ENCODE measurements around the gene LMO4. TPM values are rescaled to one million over a fixed set of nuclear protein-coding genes. Genes with fewer than 3 reads are reported as not detected.

The LMO4 gene
- total RNA-seq, 1 experiment from 2014 or later: 88.9 TPM

GRCh38 chr1:87389011-87389410 is 60.3 kb downstream of the LMO4 start:
- no peaks in the 10 kb centered on the region for H3K27me3 Mint-ChIP-seq (ENCODE audit: low read depth)
- peaks cover 1% of the 10 kb centered on the region; the same call in 1 of the 2 replicates for H3K4me1 Mint-ChIP-seq
- ChIA-PET CTCF (no interaction called here), POLR2A (no interaction called here)
- no peak overlapping the region for H3K27ac Mint-ChIP-seq
- no peak for ATAC-seq
- no peak for DNase-seq (ENCODE audit: low spot score)
- H3K4me3 Mint-ChIP-seq: no peak overlapping the region
- peaks cover 8% of the 10 kb centered on the region for H3K9me3 Mint-ChIP-seq
- TF ChIP-seq ETV6 (CRISPR knock-in tag; IDR thresholded peaks at IDR 0.05) (no peak), FOXK1 (CRISPR knock-in tag; IDR thresholded peaks at IDR 0.05) (no peak), MXD4 (CRISPR knock-in tag; IDR thresholded peaks at IDR 0.05; ENCODE audit: borderline replicate concordance) (no peak), ZBTB43 (CRISPR knock-in tag; IDR thresholded peaks at IDR 0.05) (no peak), ZNF423 (CRISPR knock-in tag; IDR thresholded peaks at IDR 0.05) (no peak), ZNF671 (CRISPR knock-in tag; IDR thresholded peaks at IDR 0.05) (no peak), EMX1 (CRISPR knock-in tag; IDR thresholded peaks at IDR 0.05) (no peak), ZNF317 (CRISPR knock-in tag; IDR thresholded peaks at IDR 0.05; ENCODE audit: borderline replicate concordance, low read depth) (no peak), ZNF512 (CRISPR knock-in tag; IDR thresholded peaks at IDR 0.05; ENCODE audit: borderline replicate concordance) (no peak)
- no peaks in the 10 kb centered on the region for H3K36me3 Mint-ChIP-seq

- ChIA-PET POLR2A (interaction anchor here (0.6 kb wide), 1 partner anchor 33 kb away, joined by 3 read pairs; no protein-coding TSS in a partner anchor), CTCF (interaction anchor here (0.6 kb wide), 1 partner anchor 997 kb away, joined by 3 read pairs; no protein-coding TSS in a partner anchor)
- H3K27ac Mint-ChIP-seq: no peak overlapping the region
- no peak for DNase-seq (ENCODE audit: low spot score)
- peaks cover 8% of the 10 kb centered on the region for H3K9me3 Mint-ChIP-seq
- TF ChIP-seq ZNF121 (CRISPR knock-in tag; IDR thresholded peaks at IDR 0.05) (no peak), ATF3 (CRISPR knock-in tag; conservative IDR thresholded peaks at IDR 0.05) (no peak), ZNF317 (CRISPR knock-in tag; IDR thresholded peaks at IDR 0.05; ENCODE audit: borderline replicate concordance, low read depth) (peak; percentile 82)
- H3K4me3 Mint-ChIP-seq: no peak overlapping the region
- ATAC-seq: no peak
- H3K4me1 Mint-ChIP-seq: no peaks in the 10 kb centered on the region
- H3K27me3 Mint-ChIP-seq (ENCODE audit: low read depth): no peaks in the 10 kb centered on the region
- H3K36me3 Mint-ChIP-seq: no peaks in the 10 kb centered on the region
These were observed 60.9 kb downstream of the LMO4 start for GRCh38 chr1:87389546-87389945.

- H3K27ac Mint-ChIP-seq: no peak overlapping the region
- H3K27me3 Mint-ChIP-seq (ENCODE audit: low read depth): no peaks in the 10 kb centered on the region
- ChIA-PET CTCF (no interaction called here), POLR2A (no interaction called here)
- DNase-seq (ENCODE audit: low spot score) (no peak), ATAC-seq (no peak)
- H3K36me3 Mint-ChIP-seq: no peaks in the 10 kb centered on the region
- H3K9me3 Mint-ChIP-seq: peaks cover 8% of the 10 kb centered on the region
- no peaks in the 10 kb centered on the region for H3K4me1 Mint-ChIP-seq
- no peak for TF ChIP-seq KAT7 (CRISPR knock-in tag; IDR thresholded peaks at IDR 0.05; ENCODE audit: borderline replicate concordance)
- no peak overlapping the region for H3K4me3 Mint-ChIP-seq
These were observed 63.8 kb downstream of the LMO4 start for GRCh38 chr1:87392248-87393192.

- no peaks in the 10 kb centered on the region for H3K27me3 Mint-ChIP-seq (ENCODE audit: low read depth)
- DNase-seq (ENCODE audit: low spot score) (no peak), ATAC-seq (no peak)
- CTCF ChIA-PET: no interaction called here
- no peak overlapping the region for H3K27ac Mint-ChIP-seq
- H3K36me3 Mint-ChIP-seq: no peaks in the 10 kb centered on the region
- POLR2A ChIA-PET: no interaction called here
- peaks cover 8% of the 10 kb centered on the region for H3K9me3 Mint-ChIP-seq
- no peaks in the 10 kb centered on the region for H3K4me1 Mint-ChIP-seq
- no peak overlapping the region for H3K4me3 Mint-ChIP-seq
- TF ChIP-seq STAT6 (CRISPR knock-in tag; conservative IDR thresholded peaks at IDR 0.05; ENCODE audit: low read depth) (no peak), PREB (CRISPR knock-in tag; IDR thresholded peaks at IDR 0.05; ENCODE audit: borderline replicate concordance) (no peak), TEAD1 (CRISPR knock-in tag; IDR thresholded peaks at IDR 0.05) (no peak), USF1 (CRISPR knock-in tag; IDR thresholded peaks at IDR 0.05) (no peak), ZNF396 (CRISPR knock-in tag; IDR thresholded peaks at IDR 0.05; ENCODE audit: borderline replicate concordance) (no peak), CDX4 (CRISPR knock-in tag; IDR thresholded peaks at IDR 0.05; ENCODE audit: borderline replicate concordance) (no peak)
These were observed 64.9 kb downstream of the LMO4 start for GRCh38 chr1:87393445-87394085.

Measured in WTC11 (cell line).